ENCODE data around the gene RBP2. TPM values are rescaled to one million over a fixed set of nuclear protein-coding genes. Genes with fewer than 3 reads are reported as not detected.

RBP2 gene
- total and polyA plus RNA-seq, 2 experiments from 2014 or later, result 123 to 295 TPM

- Histone ChIP-seq H3K9me2 (replicated peaks; ENCODE audit: insufficient read depth) (no peaks in the 10 kb centered on the region), H3K4me1 (ENCODE audit: insufficient read depth) (peaks cover 10% of the 10 kb centered on the region), H4K20me1 (ENCODE audit: insufficient read depth, poor library complexity, severe bottlenecking) (no peaks in the 10 kb centered on the region), H3K79me2 (no peaks in the 10 kb centered on the region), H3K27ac (no peak overlapping the region), H3K4me2 (no peak overlapping the region), H2AFZ (no peak overlapping the region), H3K27me3 (no peaks in the 10 kb centered on the region), H3K4me3 (no peak overlapping the region), H3K9me3 (ENCODE audit: low read depth) (no peaks in the 10 kb centered on the region), H3K36me3 (replicated peaks; ENCODE audit: insufficient read depth, low read depth) (no peaks in the 10 kb centered on the region)
- no peak for DNase-seq (ENCODE audit: low spot score)
- WGBS (ENCODE audit: low lambda C conversion rate, missing lambda C conversion rate), result 95% methylated on average over 1 of the region's 1 CpG
- TF ChIP-seq EZH2phosphoT487 (IDR thresholded peaks at IDR 0.05; ENCODE audit: low read depth, severe bottlenecking, unreplicated experiment) (no peak), EZH2 (IDR thresholded peaks at IDR 0.05; ENCODE audit: borderline replicate concordance) (no peak), CTCF (IDR thresholded peaks at IDR 0.05; ENCODE audit: poor library complexity) (no peak)
Observed at GRCh38 chr3:139441656-139442055, 34.7 kb downstream of the RBP2 start.

- Histone ChIP-seq H3K4me1 (ENCODE audit: insufficient read depth) (peaks cover 10% of the 10 kb centered on the region), H3K36me3 (replicated peaks; ENCODE audit: insufficient read depth, low read depth) (no peaks in the 10 kb centered on the region), H3K9me2 (replicated peaks; ENCODE audit: insufficient read depth) (no peaks in the 10 kb centered on the region), H3K27ac (no peak overlapping the region), H3K79me2 (no peaks in the 10 kb centered on the region), H3K4me3 (no peak overlapping the region), H3K9me3 (ENCODE audit: low read depth) (no peaks in the 10 kb centered on the region), H2AFZ (no peak overlapping the region), H3K4me2 (no peak overlapping the region), H4K20me1 (ENCODE audit: insufficient read depth, poor library complexity, severe bottlenecking) (no peaks in the 10 kb centered on the region), H3K27me3 (no peaks in the 10 kb centered on the region)
- WGBS (ENCODE audit: low lambda C conversion rate, missing lambda C conversion rate), result 95% methylated on average over 7 of the region's 7 CpGs
- TF ChIP-seq CTCF (IDR thresholded peaks at IDR 0.05; ENCODE audit: poor library complexity) (no peak), EZH2phosphoT487 (IDR thresholded peaks at IDR 0.05; ENCODE audit: low read depth, severe bottlenecking, unreplicated experiment) (no peak), EZH2 (IDR thresholded peaks at IDR 0.05; ENCODE audit: borderline replicate concordance) (no peak)
- DNase-seq (ENCODE audit: low spot score), result no peak
Observed at GRCh38 chr3:139440639-139441556, 35.4 kb downstream of the RBP2 start.

DNA sequence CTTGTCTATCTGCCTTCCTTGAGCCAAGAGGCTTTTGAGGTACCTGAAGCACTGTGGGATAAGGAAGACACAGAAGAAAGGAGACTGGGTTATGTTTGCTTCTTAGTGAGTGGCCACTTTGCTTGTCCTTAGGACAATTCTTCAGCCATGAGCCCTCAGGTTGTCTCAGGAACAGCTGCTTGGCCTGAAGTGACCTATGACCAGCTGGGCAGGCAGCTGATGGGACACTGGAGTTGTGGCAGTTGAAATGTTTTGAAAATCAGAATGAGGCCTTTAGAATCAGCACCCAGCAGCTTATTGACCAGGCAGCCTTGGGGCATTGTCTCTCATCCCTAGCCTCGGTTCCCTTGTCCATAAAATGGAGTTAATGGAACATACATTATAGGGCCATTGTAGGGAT, 37.0 kb downstream of the RBP2 start:
- no peaks in the 10 kb centered on the region for H3K27me3 ChIP-seq
- no peak for TF ChIP-seq EZH2phosphoT487 (IDR thresholded peaks at IDR 0.05; ENCODE audit: low read depth, severe bottlenecking, unreplicated experiment)
- TF ChIP-seq EZH2 (IDR thresholded peaks at IDR 0.05; ENCODE audit: borderline replicate concordance), result no peak
- TF ChIP-seq CTCF (IDR thresholded peaks at IDR 0.05; ENCODE audit: poor library complexity), result no peak
- H3K9me2 ChIP-seq (replicated peaks; ENCODE audit: insufficient read depth), result no peaks in the 10 kb centered on the region
- DNase-seq (ENCODE audit: low spot score), result no peak
- H3K36me3 ChIP-seq (replicated peaks; ENCODE audit: insufficient read depth, low read depth), result no peaks in the 10 kb centered on the region
- no peak overlapping the region for H3K4me3 ChIP-seq
- H4K20me1 ChIP-seq (ENCODE audit: insufficient read depth, poor library complexity, severe bottlenecking), result no peaks in the 10 kb centered on the region
- H3K9me3 ChIP-seq (ENCODE audit: low read depth), result no peaks in the 10 kb centered on the region
- H3K4me2 ChIP-seq, result no peak overlapping the region
- H3K79me2 ChIP-seq, result no peaks in the 10 kb centered on the region
- no peak overlapping the region for H3K27ac ChIP-seq
- peaks cover 16% of the 10 kb centered on the region for H3K4me1 ChIP-seq (ENCODE audit: insufficient read depth)
- WGBS (ENCODE audit: low lambda C conversion rate, missing lambda C conversion rate), result 73% methylated on average over 1 of the region's 1 CpG
- H2AFZ ChIP-seq, result no peak overlapping the region

Data from hepatocyte (in vitro differentiated cells).